PC-3 (cell line): Measurements from ENCODE around the gene DYNLT4.

Source experiments
- EZH2 ChIP-seq: fragments of 300-600 bp; sonication (generic); IDR thresholded peaks from one replicate; pipeline ENCODE4 v1.6.1; 2017; ENCODE audit warnings: antibody characterized with exemption, mild to moderate bottlenecking, low read length; ENCODE audit not compliant: unreplicated experiment
- EZH2phosphoT487 ChIP-seq: fragments of 300-600 bp; sonication (generic); IDR thresholded peaks from 2 replicates; pipeline ENCODE4 v1.6.1; 2018; ENCODE audit warnings: mild to moderate bottlenecking, antibody characterized with exemption, low read length, borderline replicate concordance
- TF ChIP-seq, protein P1 (sequence below): fragments of 300-600 bp; sonication (generic); conservative IDR thresholded peaks from 2 replicates; pipeline ENCODE4 v1.5.1; 2017; ENCODE audit warnings: antibody characterized with exemption, low read depth, mild to moderate bottlenecking, low read length

DNA sequence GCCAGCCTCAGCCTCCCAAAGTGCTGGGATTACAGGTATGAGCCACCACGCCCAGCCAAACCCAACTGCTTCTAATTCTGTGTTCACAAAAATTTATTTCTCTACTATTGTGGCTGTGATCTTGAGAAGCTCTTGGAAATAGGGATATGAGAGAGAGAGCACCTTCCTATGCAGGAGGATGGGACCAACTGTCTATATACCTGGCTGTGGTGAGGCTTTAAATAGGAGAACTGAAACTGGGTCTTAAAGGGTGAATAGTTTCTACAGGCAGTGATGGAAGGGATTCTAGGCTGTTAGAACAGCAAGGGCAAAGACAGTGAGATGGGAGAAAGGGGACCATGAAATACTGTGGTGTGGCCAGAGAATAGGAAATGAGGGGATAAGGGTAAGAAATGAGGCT lies 44.2 kb upstream of the DYNLT4 start:
- TF ChIP-seq, protein P1, sequence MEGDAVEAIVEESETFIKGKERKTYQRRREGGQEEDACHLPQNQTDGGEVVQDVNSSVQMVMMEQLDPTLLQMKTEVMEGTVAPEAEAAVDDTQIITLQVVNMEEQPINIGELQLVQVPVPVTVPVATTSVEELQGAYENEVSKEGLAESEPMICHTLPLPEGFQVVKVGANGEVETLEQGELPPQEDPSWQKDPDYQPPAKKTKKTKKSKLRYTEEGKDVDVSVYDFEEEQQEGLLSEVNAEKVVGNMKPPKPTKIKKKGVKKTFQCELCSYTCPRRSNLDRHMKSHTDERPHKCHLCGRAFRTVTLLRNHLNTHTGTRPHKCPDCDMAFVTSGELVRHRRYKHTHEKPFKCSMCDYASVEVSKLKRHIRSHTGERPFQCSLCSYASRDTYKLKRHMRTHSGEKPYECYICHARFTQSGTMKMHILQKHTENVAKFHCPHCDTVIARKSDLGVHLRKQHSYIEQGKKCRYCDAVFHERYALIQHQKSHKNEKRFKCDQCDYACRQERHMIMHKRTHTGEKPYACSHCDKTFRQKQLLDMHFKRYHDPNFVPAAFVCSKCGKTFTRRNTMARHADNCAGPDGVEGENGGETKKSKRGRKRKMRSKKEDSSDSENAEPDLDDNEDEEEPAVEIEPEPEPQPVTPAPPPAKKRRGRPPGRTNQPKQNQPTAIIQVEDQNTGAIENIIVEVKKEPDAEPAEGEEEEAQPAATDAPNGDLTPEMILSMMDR, result no peak
- TF ChIP-seq EZH2 (no peak), EZH2phosphoT487 (no peak)
